WTC11 (cell line): ENCODE results near the gene HCFC1. TPM values are rescaled to one million over a fixed set of nuclear protein-coding genes. Genes with fewer than 3 reads are reported as not detected.

ENCODE experiments used
- ATAC-seq: fragments of 200-7000 bp; cut with Tn5 transposase; 2 replicates; pipeline ENCODE4 v1.10.0; 2021; ENCODE audit warnings: mild to moderate bottlenecking, moderate library complexity
- CTCF ChIA-PET: fragments of 300-600 bp; sonication (Branson Sonifier 250); formaldehyde crosslinking; loops from one replicate; lab custom pipeline; 2021; ENCODE audit warnings: antibody characterized with exemption; lab: Charles Lee
- POLR2A ChIA-PET: fragments of 350-600 bp; sonication (Branson Sonifier 250); formaldehyde crosslinking; loops from one replicate; lab custom pipeline; 2021; ENCODE audit warnings: antibody characterized with exemption; lab: Charles Lee
- DNase-seq: peaks from one replicate; pipeline ENCODE4 v3.0.0; 2021; ENCODE audit warnings: low spot score
- H3K27ac Mint-ChIP-seq: 2 replicates; pipeline ENCODE4 v1.8.0; 2021; ENCODE audit warnings: mixed read lengths
- H3K27me3 Mint-ChIP-seq: 2 replicates; pipeline ENCODE4 v1.8.0; 2021; ENCODE audit warnings: low read depth, mild to moderate bottlenecking, moderate library complexity, mixed read lengths
- H3K36me3 Mint-ChIP-seq: 2 replicates; pipeline ENCODE4 v1.8.0; 2021; ENCODE audit warnings: mixed read lengths
- H3K4me1 Mint-ChIP-seq: 2 replicates; pipeline ENCODE4 v1.8.0; 2022; ENCODE audit warnings: mixed read lengths
- H3K4me3 Mint-ChIP-seq: 2 replicates; pipeline ENCODE4 v1.8.0; 2021; ENCODE audit warnings: mild to moderate bottlenecking, moderate library complexity, mixed read lengths
- H3K9me3 Mint-ChIP-seq: 2 replicates; pipeline ENCODE4 v1.8.0; 2021; ENCODE audit warnings: mixed read lengths
- E2F1 ChIP-seq: sonication (generic); formaldehyde crosslinking; IDR thresholded peaks from 2 replicates; pipeline ENCODE4 v1.8.0; 2022; ENCODE audit warnings: mild to moderate bottlenecking, missing genetic modification reagents
- ERG ChIP-seq: fragments of 250-450 bp; sonication (Bioruptor Pico); IDR thresholded peaks from 2 replicates; pipeline ENCODE4 v1.8.0; 2021; ENCODE audit warnings: mild to moderate bottlenecking
- ESRRA ChIP-seq: sonication (generic); formaldehyde crosslinking; IDR thresholded peaks from 2 replicates; pipeline ENCODE4 v1.8.1; 2022; ENCODE audit warnings: mild to moderate bottlenecking, missing genetic modification reagents, borderline replicate concordance
- GABPB1 ChIP-seq: sonication (generic); formaldehyde crosslinking; IDR thresholded peaks from 2 replicates; pipeline ENCODE4 v1.8.1; 2023; ENCODE audit warnings: mild to moderate bottlenecking, missing genetic modification reagents
- KAT7 ChIP-seq: sonication (generic); formaldehyde crosslinking; IDR thresholded peaks from 2 replicates; pipeline ENCODE4 v1.8.1; 2023; ENCODE audit warnings: missing genetic modification reagents, mild to moderate bottlenecking, borderline replicate concordance
- MYBL2 ChIP-seq: sonication (generic); formaldehyde crosslinking; IDR thresholded peaks from 2 replicates; pipeline ENCODE4 v1.8.1; 2023; ENCODE audit warnings: mild to moderate bottlenecking, moderate library complexity, missing genetic modification reagents
- NFE2L1 ChIP-seq: sonication (generic); formaldehyde crosslinking; IDR thresholded peaks from 2 replicates; pipeline ENCODE4 v1.8.1; 2023; ENCODE audit warnings: missing genetic modification reagents
- NFYB ChIP-seq: sonication (generic); formaldehyde crosslinking; conservative IDR thresholded peaks from 2 replicates; pipeline ENCODE4 v1.8.0; 2022; ENCODE audit warnings: low read depth, missing genetic modification reagents
- OVOL2 ChIP-seq: fragments of 250-450 bp; sonication (Bioruptor Pico); IDR thresholded peaks from 2 replicates; pipeline ENCODE4 v1.9.0; 2021; ENCODE audit warnings: mild to moderate bottlenecking, borderline replicate concordance
- RELA ChIP-seq: sonication (generic); formaldehyde crosslinking; IDR thresholded peaks from 2 replicates; pipeline ENCODE4 v1.8.1; 2022; ENCODE audit warnings: missing genetic modification reagents, mild to moderate bottlenecking, borderline replicate concordance
- RORB ChIP-seq: fragments of 250-450 bp; sonication (Bioruptor Pico); IDR thresholded peaks from 2 replicates; pipeline ENCODE4 v1.9.0; 2021; ENCODE audit warnings: mild to moderate bottlenecking
- SP1 ChIP-seq: sonication (generic); formaldehyde crosslinking; conservative IDR thresholded peaks from 2 replicates; pipeline ENCODE4 v1.8.1; 2022; ENCODE audit warnings: missing genetic modification reagents
- STAT6 ChIP-seq: sonication (generic); formaldehyde crosslinking; conservative IDR thresholded peaks from 2 replicates; pipeline ENCODE4 v1.8.1; 2023; ENCODE audit warnings: mild to moderate bottlenecking, low read depth, missing genetic modification reagents, moderate library complexity
- USF1 ChIP-seq: sonication (generic); formaldehyde crosslinking; IDR thresholded peaks from 2 replicates; pipeline ENCODE4 v1.8.0; 2022; ENCODE audit warnings: mild to moderate bottlenecking, missing genetic modification reagents
- ZNF232 ChIP-seq: sonication (generic); formaldehyde crosslinking; IDR thresholded peaks from 2 replicates; pipeline ENCODE4 v1.8.0; 2022; ENCODE audit warnings: mild to moderate bottlenecking, missing genetic modification reagents
- ZNF317 ChIP-seq: sonication (generic); formaldehyde crosslinking; IDR thresholded peaks from 2 replicates; pipeline ENCODE4 v1.8.1; 2023; ENCODE audit warnings: low read depth, mild to moderate bottlenecking, moderate library complexity, missing genetic modification reagents, borderline replicate concordance
- ZNF423 ChIP-seq: fragments of 250-450 bp; sonication (Bioruptor Pico); IDR thresholded peaks from 2 replicates; pipeline ENCODE4 v2.1.2; 2022; ENCODE audit warnings: mild to moderate bottlenecking, moderate library complexity
- total RNA-seq: library from RNA; stranded (reverse); gene quantifications from 3 replicates; pipeline ENCODE4 v1.2.3, GENCODE V29; 2021
- TF ChIP-seq, protein P1 (sequence below): sonication (generic); formaldehyde crosslinking; IDR thresholded peaks from 2 replicates; pipeline ENCODE4 v1.8.1; 2023; ENCODE audit warnings: mild to moderate bottlenecking, missing genetic modification reagents
- TF ChIP-seq, protein P2 (sequence below): sonication (generic); formaldehyde crosslinking; IDR thresholded peaks from 2 replicates; pipeline ENCODE4 v1.8.1; 2022; ENCODE audit warnings: missing genetic modification reagents, borderline replicate concordance
- TF ChIP-seq, protein P3 (sequence below): fragments of 250-450 bp; sonication (Bioruptor Pico); IDR thresholded peaks from 2 replicates; pipeline ENCODE4 v1.9.0; 2021; ENCODE audit warnings: mild to moderate bottlenecking, borderline replicate concordance

The HCFC1 gene
- total RNA-seq, 1 experiment from 2014 or later = 130 TPM

DNA sequence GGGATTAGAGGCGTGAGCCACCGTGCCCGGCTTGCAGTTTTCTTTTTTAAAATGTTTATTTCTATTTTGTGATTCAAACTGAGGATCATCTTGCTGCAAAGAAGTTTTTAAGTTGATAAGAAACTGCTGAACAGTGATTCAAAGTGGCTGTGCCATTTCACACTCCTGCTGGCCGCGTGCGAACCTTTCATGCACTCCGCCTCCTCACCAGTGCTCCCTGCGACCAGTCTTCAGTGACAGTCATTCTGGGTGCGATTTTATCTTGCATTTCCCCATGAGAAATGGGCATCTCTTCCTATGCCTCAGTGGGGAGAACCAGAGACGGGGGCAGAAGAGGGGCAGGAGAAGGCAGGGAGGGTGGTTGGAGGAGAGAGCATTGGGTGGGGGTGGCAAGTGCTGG lies 22.4 kb upstream of the HCFC1 start:
- no peak for ATAC-seq
- Mint-ChIP-seq H3K36me3 (no peaks in the 10 kb centered on the region), H3K27me3 (no peaks in the 10 kb centered on the region), H3K9me3 (no peaks in the 10 kb centered on the region), H3K4me1 (no peaks in the 10 kb centered on the region), H3K4me3 (no peak overlapping the region), H3K27ac (no peak overlapping the region)
- TF ChIP-seq, protein P1, sequence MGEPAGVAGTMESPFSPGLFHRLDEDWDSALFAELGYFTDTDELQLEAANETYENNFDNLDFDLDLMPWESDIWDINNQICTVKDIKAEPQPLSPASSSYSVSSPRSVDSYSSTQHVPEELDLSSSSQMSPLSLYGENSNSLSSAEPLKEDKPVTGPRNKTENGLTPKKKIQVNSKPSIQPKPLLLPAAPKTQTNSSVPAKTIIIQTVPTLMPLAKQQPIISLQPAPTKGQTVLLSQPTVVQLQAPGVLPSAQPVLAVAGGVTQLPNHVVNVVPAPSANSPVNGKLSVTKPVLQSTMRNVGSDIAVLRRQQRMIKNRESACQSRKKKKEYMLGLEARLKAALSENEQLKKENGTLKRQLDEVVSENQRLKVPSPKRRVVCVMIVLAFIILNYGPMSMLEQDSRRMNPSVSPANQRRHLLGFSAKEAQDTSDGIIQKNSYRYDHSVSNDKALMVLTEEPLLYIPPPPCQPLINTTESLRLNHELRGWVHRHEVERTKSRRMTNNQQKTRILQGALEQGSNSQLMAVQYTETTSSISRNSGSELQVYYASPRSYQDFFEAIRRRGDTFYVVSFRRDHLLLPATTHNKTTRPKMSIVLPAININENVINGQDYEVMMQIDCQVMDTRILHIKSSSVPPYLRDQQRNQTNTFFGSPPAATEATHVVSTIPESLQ (CRISPR knock-in tag) = no peak
- TF ChIP-seq STAT6 (CRISPR knock-in tag) (no peak), SP1 (CRISPR knock-in tag) (no peak), ZNF232 (CRISPR knock-in tag) (no peak), NFYB (no peak)
- CTCF ChIA-PET = no interaction called here
- POLR2A ChIA-PET = no interaction called here
- no peak for DNase-seq

DNA sequence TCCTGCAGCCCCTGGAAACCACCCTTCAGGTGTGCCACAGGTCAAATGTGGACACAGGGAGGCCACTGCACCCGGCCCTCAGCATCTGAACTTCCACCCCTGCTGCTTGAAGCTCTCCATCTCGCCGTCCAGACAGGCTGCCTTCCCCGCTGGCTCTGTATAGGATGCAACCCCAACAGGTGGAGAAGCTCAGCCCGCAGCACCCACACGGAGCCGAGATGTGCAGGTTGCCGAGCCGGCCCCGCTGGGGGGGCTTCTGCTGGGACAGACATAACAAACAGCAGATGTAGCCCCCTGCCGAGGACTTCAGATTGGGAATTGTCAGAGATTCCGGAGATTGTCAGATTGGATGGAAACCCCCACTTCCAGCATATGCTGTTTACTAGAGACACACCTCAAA lies 21.5 kb upstream of the HCFC1 start:
- ATAC-seq = no peak
- ChIA-PET CTCF (no interaction called here), POLR2A (no interaction called here)
- H3K9me3 Mint-ChIP-seq = no peaks in the 10 kb centered on the region
- no peak overlapping the region for H3K27ac Mint-ChIP-seq
- no peaks in the 10 kb centered on the region for H3K36me3 Mint-ChIP-seq
- H3K4me1 Mint-ChIP-seq = no peaks in the 10 kb centered on the region
- H3K27me3 Mint-ChIP-seq = no peaks in the 10 kb centered on the region
- no peak overlapping the region for H3K4me3 Mint-ChIP-seq
- no peak for TF ChIP-seq ZNF423 (CRISPR knock-in tag)
- no peak for TF ChIP-seq NFE2L1
- TF ChIP-seq ZNF317 = no peak
- TF ChIP-seq, protein P2, sequence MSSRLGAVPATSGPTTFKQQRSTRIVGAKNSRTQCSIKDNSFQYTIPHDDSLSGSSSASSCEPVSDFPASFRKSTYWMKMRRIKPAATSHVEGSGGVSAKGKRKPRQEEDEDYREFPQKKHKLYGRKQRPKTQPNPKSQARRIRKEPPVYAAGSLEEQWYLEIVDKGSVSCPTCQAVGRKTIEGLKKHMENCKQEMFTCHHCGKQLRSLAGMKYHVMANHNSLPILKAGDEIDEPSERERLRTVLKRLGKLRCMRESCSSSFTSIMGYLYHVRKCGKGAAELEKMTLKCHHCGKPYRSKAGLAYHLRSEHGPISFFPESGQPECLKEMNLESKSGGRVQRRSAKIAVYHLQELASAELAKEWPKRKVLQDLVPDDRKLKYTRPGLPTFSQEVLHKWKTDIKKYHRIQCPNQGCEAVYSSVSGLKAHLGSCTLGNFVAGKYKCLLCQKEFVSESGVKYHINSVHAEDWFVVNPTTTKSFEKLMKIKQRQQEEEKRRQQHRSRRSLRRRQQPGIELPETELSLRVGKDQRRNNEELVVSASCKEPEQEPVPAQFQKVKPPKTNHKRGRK = no peak
- TF ChIP-seq RORB (CRISPR knock-in tag) = no peak
- no peak for TF ChIP-seq USF1 (CRISPR knock-in tag)
- TF ChIP-seq ESRRA (CRISPR knock-in tag) = no peak
- TF ChIP-seq E2F1 (CRISPR knock-in tag) = no peak
- no peak for TF ChIP-seq GABPB1 (CRISPR knock-in tag)
- no peak for DNase-seq

DNA sequence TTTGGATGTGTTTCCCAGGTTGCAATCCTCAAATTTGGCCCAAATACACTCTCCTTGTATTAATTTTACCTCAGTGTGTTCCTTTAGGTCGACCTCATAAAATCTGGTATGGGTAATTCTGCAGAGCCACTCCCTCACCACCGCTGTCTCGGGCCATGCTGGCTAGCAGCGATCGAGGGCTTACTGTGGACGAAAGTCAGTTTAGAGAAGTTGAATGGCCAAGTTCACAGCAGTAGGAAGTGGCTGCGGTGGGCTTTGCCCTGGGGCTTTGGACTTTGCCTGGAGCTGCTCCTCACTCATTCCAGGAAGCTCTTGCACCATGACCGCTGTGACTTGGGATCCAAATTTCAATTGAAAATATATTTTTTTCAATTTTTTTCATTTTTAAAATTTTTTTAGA lies 20.6 kb upstream of the HCFC1 start:
- ATAC-seq = no peak
- H3K27me3 Mint-ChIP-seq = no peaks in the 10 kb centered on the region
- no peaks in the 10 kb centered on the region for H3K4me1 Mint-ChIP-seq
- POLR2A ChIA-PET = no interaction called here
- H3K9me3 Mint-ChIP-seq = no peaks in the 10 kb centered on the region
- CTCF ChIA-PET = interaction anchor here (0.7 kb wide), 1 partner anchor 35 kb away, joined by 3 read pairs; no protein-coding TSS in a partner anchor
- DNase-seq = no peak
- no peak overlapping the region for H3K27ac Mint-ChIP-seq
- no peaks in the 10 kb centered on the region for H3K36me3 Mint-ChIP-seq
- no peak overlapping the region for H3K4me3 Mint-ChIP-seq
- TF ChIP-seq RELA (CRISPR knock-in tag) (no peak), ERG (no peak), KAT7 (CRISPR knock-in tag) (no peak), OVOL2 (CRISPR knock-in tag) (no peak), MYBL2 (CRISPR knock-in tag) (no peak)
- TF ChIP-seq, protein P3, sequence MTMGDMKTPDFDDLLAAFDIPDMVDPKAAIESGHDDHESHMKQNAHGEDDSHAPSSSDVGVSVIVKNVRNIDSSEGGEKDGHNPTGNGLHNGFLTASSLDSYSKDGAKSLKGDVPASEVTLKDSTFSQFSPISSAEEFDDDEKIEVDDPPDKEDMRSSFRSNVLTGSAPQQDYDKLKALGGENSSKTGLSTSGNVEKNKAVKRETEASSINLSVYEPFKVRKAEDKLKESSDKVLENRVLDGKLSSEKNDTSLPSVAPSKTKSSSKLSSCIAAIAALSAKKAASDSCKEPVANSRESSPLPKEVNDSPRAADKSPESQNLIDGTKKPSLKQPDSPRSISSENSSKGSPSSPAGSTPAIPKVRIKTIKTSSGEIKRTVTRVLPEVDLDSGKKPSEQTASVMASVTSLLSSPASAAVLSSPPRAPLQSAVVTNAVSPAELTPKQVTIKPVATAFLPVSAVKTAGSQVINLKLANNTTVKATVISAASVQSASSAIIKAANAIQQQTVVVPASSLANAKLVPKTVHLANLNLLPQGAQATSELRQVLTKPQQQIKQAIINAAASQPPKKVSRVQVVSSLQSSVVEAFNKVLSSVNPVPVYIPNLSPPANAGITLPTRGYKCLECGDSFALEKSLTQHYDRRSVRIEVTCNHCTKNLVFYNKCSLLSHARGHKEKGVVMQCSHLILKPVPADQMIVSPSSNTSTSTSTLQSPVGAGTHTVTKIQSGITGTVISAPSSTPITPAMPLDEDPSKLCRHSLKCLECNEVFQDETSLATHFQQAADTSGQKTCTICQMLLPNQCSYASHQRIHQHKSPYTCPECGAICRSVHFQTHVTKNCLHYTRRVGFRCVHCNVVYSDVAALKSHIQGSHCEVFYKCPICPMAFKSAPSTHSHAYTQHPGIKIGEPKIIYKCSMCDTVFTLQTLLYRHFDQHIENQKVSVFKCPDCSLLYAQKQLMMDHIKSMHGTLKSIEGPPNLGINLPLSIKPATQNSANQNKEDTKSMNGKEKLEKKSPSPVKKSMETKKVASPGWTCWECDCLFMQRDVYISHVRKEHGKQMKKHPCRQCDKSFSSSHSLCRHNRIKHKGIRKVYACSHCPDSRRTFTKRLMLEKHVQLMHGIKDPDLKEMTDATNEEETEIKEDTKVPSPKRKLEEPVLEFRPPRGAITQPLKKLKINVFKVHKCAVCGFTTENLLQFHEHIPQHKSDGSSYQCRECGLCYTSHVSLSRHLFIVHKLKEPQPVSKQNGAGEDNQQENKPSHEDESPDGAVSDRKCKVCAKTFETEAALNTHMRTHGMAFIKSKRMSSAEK (CRISPR knock-in tag) = no peak
